NCI-H748 treated with DMSO at 0.1 percent for 48 hours (cell line): ENCODE measurements around the gene THBS1.

Experiments
- DNase-seq: peaks from one replicate; lab custom pipeline; 2025; lab: John Stamatoyannopoulos, UW

Gene THBS1

GRCh38 chr15:39608185-39609139 lies 27.6 kb downstream of the THBS1 start:
- no peak for DNase-seq

GRCh38 chr15:39609166-39609916 lies 28.5 kb downstream of the THBS1 start:
- DNase-seq: no peak

- no peak for DNase-seq
Observed at GRCh38 chr15:39610665-39611064, 29.8 kb downstream of the THBS1 start.

- no peak for DNase-seq
Observed at GRCh38 chr15:39613271-39613670, 32.4 kb downstream of the THBS1 start.

- DNase-seq: no peak
Observed at GRCh38 chr15:39613861-39614260, 33.0 kb downstream of the THBS1 start.

- DNase-seq: no peak
Observed at GRCh38 chr15:39616731-39617455, 36.0 kb downstream of the THBS1 start.

- DNase-seq: no peak
Observed at GRCh38 chr15:39618063-39618823, 37.4 kb downstream of the THBS1 start.

- DNase-seq: no peak
Observed at GRCh38 chr15:39621210-39621609, 40.3 kb downstream of the THBS1 start.

- no peak for DNase-seq
Observed at GRCh38 chr15:39621976-39622375, 41.1 kb downstream of the THBS1 start.

GRCh38 chr15:39622660-39623516 lies 42.0 kb downstream of the THBS1 start:
- no peak for DNase-seq

- no peak for DNase-seq
Observed at GRCh38 chr15:39623529-39623931, 42.7 kb downstream of the THBS1 start.

- no peak for DNase-seq
Observed at GRCh38 chr15:39624806-39625205, 43.9 kb downstream of the THBS1 start.

- DNase-seq: no peak
Observed at GRCh38 chr15:39625451-39625850, 44.6 kb downstream of the THBS1 start.

- no peak for DNase-seq
Observed at GRCh38 chr15:39625856-39626255, 45.0 kb downstream of the THBS1 start.

- no peak for DNase-seq
Observed at GRCh38 chr15:39627451-39628143, 46.7 kb downstream of the THBS1 start.

- no peak for DNase-seq
Observed at GRCh38 chr15:39628144-39628508, 47.2 kb downstream of the THBS1 start.

GRCh38 chr15:39628546-39629257 lies 47.8 kb downstream of the THBS1 start:
- no peak for DNase-seq

GRCh38 chr15:39629371-39629770 lies 48.5 kb downstream of the THBS1 start:
- DNase-seq: no peak

- DNase-seq: no peak
Observed at GRCh38 chr15:39629906-39630305, 49.0 kb downstream of the THBS1 start.
